ENCODE data around the gene CD4.

DNA sequence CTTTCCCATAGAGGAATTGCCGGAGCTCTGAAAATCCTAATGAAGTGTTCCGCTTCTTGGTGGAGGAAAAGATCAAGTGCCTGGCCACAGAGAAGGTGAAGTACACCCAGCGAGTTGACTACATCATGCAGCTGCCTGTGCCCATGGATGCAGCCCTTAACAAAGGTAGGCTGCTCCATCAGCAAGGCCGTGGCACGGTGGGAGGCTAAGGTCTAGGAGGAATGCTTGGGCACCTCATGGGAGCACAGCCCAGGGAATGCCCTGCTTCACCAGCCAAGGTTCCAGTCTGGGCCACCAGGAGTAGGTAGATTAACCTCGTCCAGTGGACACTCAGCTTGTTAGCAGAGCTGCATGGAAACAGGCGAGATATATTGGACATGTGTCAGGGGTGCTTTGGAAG lies 71.6 kb downstream of the CD4 start:
- TF ChIP-seq GATA2 (IDR thresholded peaks at IDR 0.05; ENCODE audit: low read depth, low read length) (no peak), GATA3 (IDR thresholded peaks at IDR 0.05; ENCODE audit: low read depth, low read length) (no peak)

Data from SH-SY5Y (cell line).